Measurements from ENCODE around the gene NAT9.

Gene NAT9

GRCh38 chr17:74738051-74738996 is 37.8 kb downstream of the NAT9 start:
- no peaks in the 10 kb centered on the region for H3K27me3 ChIP-seq (ENCODE audit: control insufficient read depth, insufficient read depth, low read length)
- no peaks in the 10 kb centered on the region for H3K9me3 ChIP-seq (ENCODE audit: control insufficient read depth, insufficient read depth, low read length)
- DNase-seq (ENCODE audit: low read depth, low spot score): no peak
- H3K36me3 ChIP-seq (ENCODE audit: control insufficient read depth, insufficient read depth, low read length): no peaks in the 10 kb centered on the region
- H3K27ac ChIP-seq (ENCODE audit: low read length): no peak overlapping the region
- peak overlapping the region; percentile 59; the same call in 1 of the 2 replicates for H3K4me3 ChIP-seq (ENCODE audit: low read length)
- WGBS (ENCODE audit: insufficient coverage, insufficient read length): no CpG with 5 or more reads among the region's 16 CpGs
- 0 out of 2 replicates have a peak, but pooled peaks cover 3% of the 10 kb centered on the region for H3K4me1 ChIP-seq (ENCODE audit: control insufficient read depth, insufficient read depth, low read length)

DNA sequence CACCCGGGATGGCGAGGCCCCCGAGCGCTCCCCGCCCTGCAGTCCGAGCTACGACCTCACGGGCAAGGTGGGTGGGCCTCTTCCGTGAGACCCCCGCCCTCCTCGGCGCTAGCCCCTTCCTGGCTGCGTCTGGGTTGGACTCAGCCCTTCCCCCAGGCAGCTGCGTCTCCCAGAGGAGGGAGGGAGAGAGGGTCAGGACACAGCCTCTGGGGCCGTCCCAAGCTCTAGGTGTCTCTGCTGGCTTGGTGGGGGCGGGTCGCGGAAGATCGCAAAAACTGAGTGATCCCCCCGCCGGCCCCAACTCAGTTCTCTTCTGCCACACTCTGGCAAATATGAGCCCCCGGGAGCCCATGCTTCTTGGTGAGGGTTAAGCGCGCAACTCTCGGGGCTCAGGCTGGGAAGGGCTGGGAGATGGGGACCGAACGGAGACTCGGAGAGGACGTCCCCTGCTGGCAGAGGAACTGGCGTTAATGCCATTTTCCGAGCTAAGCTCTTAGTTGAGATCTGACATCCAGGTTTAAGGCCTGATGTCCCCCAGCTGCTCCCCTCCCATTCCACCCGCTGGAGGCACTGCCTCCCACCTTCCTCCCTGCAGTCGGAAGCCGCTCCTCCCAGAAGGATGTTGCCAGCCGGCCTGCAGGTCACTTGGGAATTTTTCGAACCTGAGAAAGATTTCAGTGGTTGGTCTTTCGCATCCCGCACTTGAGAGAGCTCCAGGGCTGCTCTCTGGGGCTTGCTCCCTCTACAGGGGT is 38.7 kb downstream of the NAT9 start:
- DNase-seq (ENCODE audit: low read depth, low spot score): no peak
- no peaks in the 10 kb centered on the region for H3K9me3 ChIP-seq (ENCODE audit: control insufficient read depth, insufficient read depth, low read length)
- WGBS (ENCODE audit: insufficient coverage, insufficient read length): no CpG with 5 or more reads among the region's 38 CpGs
- H3K27ac ChIP-seq (ENCODE audit: low read length): no peak overlapping the region
- no peaks in the 10 kb centered on the region for H3K36me3 ChIP-seq (ENCODE audit: control insufficient read depth, insufficient read depth, low read length)
- peak overlapping the region; percentile 59; the same call in 1 of the 2 replicates for H3K4me3 ChIP-seq (ENCODE audit: low read length)
- H3K4me1 ChIP-seq (ENCODE audit: control insufficient read depth, insufficient read depth, low read length): 0 out of 2 replicates have a peak, but pooled peaks cover 3% of the 10 kb centered on the region
- H3K27me3 ChIP-seq (ENCODE audit: control insufficient read depth, insufficient read depth, low read length): no peaks in the 10 kb centered on the region

DNA sequence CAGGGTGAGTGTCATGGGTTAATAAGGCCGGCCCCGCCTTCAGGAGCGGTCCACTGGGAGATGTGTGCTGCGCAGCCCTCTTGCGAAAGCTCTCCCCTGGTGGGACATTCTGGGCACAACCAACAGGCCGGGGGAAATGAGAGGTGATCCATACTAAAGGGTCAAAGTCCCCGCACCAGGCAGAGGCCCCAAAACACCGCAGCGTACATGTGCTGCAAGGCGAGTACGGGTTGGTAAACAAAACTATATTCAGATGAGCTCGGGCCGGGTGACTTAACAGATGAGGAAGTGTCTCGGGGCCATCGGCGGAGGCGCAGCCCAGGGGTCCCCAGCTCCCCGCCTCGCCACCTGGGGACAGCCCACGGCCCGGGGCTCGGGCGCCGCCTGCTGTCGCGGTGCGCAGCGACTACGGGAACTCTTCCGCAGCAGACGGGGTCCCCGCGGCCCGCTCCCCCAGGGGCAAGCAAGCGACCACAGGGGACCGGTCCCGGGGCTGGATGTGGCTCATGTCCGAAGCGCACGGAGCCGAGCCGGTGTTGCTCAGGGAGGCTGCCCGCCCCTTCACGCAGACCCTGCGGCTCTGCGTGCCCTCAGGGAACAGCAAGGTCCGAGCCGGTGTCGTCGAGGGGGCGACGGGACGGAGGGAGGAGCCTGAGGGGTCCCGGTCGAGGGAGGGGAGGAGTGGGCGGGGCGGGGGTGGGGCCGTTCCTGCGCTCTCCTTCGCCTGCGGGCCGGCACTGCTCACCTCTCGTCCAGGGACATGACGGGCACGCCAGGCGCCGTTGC is 39.4 kb downstream of the NAT9 start, which contains the start of gene RAB37:
RAB37 (plus strand) TSS at position 744 of the 786 bp plus-strand sequence; CDS start at position 761, 17 bp downstream.
- Histone ChIP-seq H3K27me3 (ENCODE audit: control insufficient read depth, insufficient read depth, low read length) (no peaks in the 10 kb centered on the region), H3K27ac (ENCODE audit: low read length) (no peak within 1 kb of the TSS), H3K4me3 (ENCODE audit: low read length) (peak within 1 kb of the TSS; percentile 59; the same call in 1 of the 2 replicates), H3K9me3 (ENCODE audit: control insufficient read depth, insufficient read depth, low read length) (no peaks in the 10 kb centered on the region), H3K4me1 (ENCODE audit: control insufficient read depth, insufficient read depth, low read length) (0 out of 2 replicates have a peak, but pooled peaks cover 1% of the 10 kb centered on the region), H3K36me3 (ENCODE audit: control insufficient read depth, insufficient read depth, low read length) (no peaks in the 10 kb centered on the region)
- no peak for DNase-seq (ENCODE audit: low read depth, low spot score)
- WGBS (ENCODE audit: insufficient coverage, insufficient read length): no CpG with 5 or more reads among the region's 67 CpGs

DNA sequence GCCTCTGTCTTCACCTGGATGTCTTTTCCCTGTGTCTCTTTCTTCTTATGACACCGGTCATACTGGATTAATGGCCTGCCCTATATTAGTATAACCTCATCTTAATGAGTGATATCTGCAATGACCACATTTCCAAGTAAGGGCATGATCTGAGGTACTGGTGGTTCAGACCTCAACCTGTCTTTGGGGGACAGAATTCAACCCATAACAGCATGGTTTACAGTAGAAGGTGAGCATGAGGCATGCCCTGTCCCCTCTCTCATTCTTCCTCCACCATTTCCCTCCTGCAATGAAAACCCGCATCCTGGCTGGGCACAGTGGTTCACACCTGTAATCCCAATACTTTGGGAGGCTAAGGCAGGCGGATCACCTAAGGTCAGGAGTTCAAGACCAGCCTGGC is 41.9 kb downstream of the NAT9 start:
- no CpG with 5 or more reads among the region's 3 CpGs for WGBS (ENCODE audit: insufficient coverage, insufficient read length)
- Histone ChIP-seq H3K27ac (ENCODE audit: low read length) (no peak overlapping the region), H3K4me1 (ENCODE audit: control insufficient read depth, insufficient read depth, low read length) (0 out of 2 replicates have a peak, but pooled peaks cover 1% of the 10 kb centered on the region), H3K27me3 (ENCODE audit: control insufficient read depth, insufficient read depth, low read length) (no peaks in the 10 kb centered on the region), H3K36me3 (ENCODE audit: control insufficient read depth, insufficient read depth, low read length) (no peaks in the 10 kb centered on the region), H3K9me3 (ENCODE audit: control insufficient read depth, insufficient read depth, low read length) (no peaks in the 10 kb centered on the region), H3K4me3 (ENCODE audit: low read length) (no peak overlapping the region)
- no peak for DNase-seq (ENCODE audit: low read depth, low spot score)

DNA sequence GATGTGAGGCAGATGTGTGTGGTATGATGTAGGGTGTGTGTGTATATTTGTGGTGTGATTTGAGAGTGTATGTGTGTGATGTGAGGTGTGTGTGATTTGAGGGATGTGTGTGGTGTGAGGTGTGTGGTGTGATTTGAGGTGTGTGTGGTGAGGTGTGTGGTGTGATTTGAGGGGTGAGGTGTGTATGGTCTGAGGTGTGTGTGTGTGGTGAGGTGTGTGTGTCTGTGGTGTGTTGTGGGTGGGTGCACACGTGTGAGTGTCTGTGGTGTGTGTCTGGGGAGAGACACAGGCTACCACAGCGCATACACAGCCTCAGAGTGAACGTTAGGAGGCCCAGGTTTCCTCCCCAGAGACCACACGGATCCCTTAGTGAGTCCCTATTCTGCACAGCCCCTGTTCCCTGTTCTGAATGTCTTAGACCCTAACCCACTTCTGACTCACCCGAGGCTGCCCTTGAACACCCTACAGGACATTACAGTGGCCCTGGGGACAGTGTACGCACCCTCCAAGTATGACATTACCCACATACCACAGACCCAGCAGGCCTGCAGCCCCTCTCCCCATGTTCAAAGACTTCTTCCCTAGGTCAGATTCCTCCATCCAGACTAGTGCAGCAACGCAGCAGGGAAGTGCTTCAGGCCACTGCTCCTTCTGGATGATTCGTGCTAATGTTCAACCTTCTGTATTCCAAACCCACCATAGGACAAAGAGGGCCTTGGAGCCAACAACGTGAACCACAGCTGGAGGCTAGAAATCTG is 42.6 kb downstream of the NAT9 start:
- Histone ChIP-seq H3K36me3 (ENCODE audit: control insufficient read depth, insufficient read depth, low read length) (no peaks in the 10 kb centered on the region), H3K27ac (ENCODE audit: low read length) (no peak overlapping the region), H3K4me1 (ENCODE audit: control insufficient read depth, insufficient read depth, low read length) (0 out of 2 replicates have a peak, but pooled peaks cover 1% of the 10 kb centered on the region), H3K9me3 (ENCODE audit: control insufficient read depth, insufficient read depth, low read length) (no peaks in the 10 kb centered on the region), H3K27me3 (ENCODE audit: control insufficient read depth, insufficient read depth, low read length) (no peaks in the 10 kb centered on the region), H3K4me3 (ENCODE audit: low read length) (no peak overlapping the region)
- no peak for DNase-seq (ENCODE audit: low read depth, low spot score)
- WGBS (ENCODE audit: insufficient coverage, insufficient read length): no CpG with 5 or more reads among the region's 9 CpGs

- no peak for DNase-seq (ENCODE audit: low read depth, low spot score)
- no peaks in the 10 kb centered on the region for H3K4me1 ChIP-seq (ENCODE audit: control insufficient read depth, insufficient read depth, low read length)
- H3K36me3 ChIP-seq (ENCODE audit: control insufficient read depth, insufficient read depth, low read length): no peaks in the 10 kb centered on the region
- no peaks in the 10 kb centered on the region for H3K9me3 ChIP-seq (ENCODE audit: control insufficient read depth, insufficient read depth, low read length)
- no peak overlapping the region for H3K27ac ChIP-seq (ENCODE audit: low read length)
- H3K27me3 ChIP-seq (ENCODE audit: control insufficient read depth, insufficient read depth, low read length): no peaks in the 10 kb centered on the region
- H3K4me3 ChIP-seq (ENCODE audit: low read length): no peak overlapping the region
- 100% methylated on average over 4 of the region's 12 CpGs for WGBS (ENCODE audit: insufficient coverage, insufficient read length)
Measured at GRCh38 chr17:74732042-74732867, 43.9 kb downstream of the NAT9 start.

- DNase-seq (ENCODE audit: low read depth, low spot score): no peak
- no peak overlapping the region for H3K27ac ChIP-seq (ENCODE audit: low read length)
Measured at GRCh38 chr17:74731347-74731605, 44.9 kb downstream of the NAT9 start.

DNA sequence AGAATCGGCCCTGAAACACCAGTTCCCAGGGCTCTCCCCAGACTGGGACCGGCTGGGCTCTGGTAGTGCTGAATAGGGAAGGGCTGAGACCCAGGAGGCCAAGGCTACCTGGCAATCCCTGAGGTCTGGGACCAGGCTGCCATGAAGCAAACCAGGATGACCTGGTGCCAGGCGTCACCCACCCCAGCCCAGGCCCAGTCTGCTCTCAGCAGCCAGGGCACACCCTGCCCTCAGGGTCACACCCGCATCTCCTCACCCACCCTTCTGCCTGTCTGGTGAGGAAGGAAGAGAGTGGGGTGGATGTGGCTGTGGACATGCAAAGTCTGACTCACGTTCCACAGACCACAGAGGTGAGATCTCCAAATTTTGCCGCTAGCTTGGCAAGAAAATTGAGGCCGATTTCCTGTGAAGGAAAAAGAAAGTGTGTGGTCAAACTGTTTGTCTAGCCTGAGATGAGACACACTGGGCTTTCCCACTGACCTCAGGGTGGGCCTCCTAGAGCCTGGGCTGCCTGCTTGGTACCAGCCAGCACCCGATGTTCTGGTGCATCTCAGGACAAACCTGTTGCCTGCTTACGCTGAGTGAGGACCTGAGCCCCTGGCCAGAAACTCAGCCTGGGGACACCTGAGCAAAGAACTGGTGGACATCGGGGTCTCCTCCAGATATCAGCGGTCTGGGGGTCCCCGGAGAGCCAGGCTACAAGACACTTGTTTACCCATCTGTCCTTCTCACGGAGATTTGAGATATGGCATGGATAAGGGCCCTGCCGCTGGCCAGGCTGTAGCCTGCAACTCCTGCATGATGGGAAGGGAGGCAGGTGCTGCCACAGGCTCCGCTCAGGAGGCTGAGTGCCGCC is 45.4 kb downstream of the NAT9 start:
- Histone ChIP-seq H3K4me1 (ENCODE audit: control insufficient read depth, insufficient read depth, low read length) (no peaks in the 10 kb centered on the region), H3K4me3 (ENCODE audit: low read length) (no peak overlapping the region), H3K27me3 (ENCODE audit: control insufficient read depth, insufficient read depth, low read length) (no peaks in the 10 kb centered on the region), H3K9me3 (ENCODE audit: control insufficient read depth, insufficient read depth, low read length) (no peaks in the 10 kb centered on the region), H3K27ac (ENCODE audit: low read length) (no peak overlapping the region), H3K36me3 (ENCODE audit: control insufficient read depth, insufficient read depth, low read length) (no peaks in the 10 kb centered on the region)
- WGBS (ENCODE audit: insufficient coverage, insufficient read length): no CpG with 5 or more reads among the region's 16 CpGs
- DNase-seq (ENCODE audit: low read depth, low spot score): no peak

More at GRCh38 chr17:74731347-74731605, 44.9 kb downstream of the NAT9 start:
- no CpG with 5 or more reads among the region's 4 CpGs for WGBS (ENCODE audit: insufficient coverage, insufficient read length)
- no peaks in the 10 kb centered on the region for H3K27me3 ChIP-seq (ENCODE audit: control insufficient read depth, insufficient read depth, low read length)
- no peaks in the 10 kb centered on the region for H3K4me1 ChIP-seq (ENCODE audit: control insufficient read depth, insufficient read depth, low read length)
- H3K36me3 ChIP-seq (ENCODE audit: control insufficient read depth, insufficient read depth, low read length): no peaks in the 10 kb centered on the region
- no peaks in the 10 kb centered on the region for H3K9me3 ChIP-seq (ENCODE audit: control insufficient read depth, insufficient read depth, low read length)
- no peak overlapping the region for H3K4me3 ChIP-seq (ENCODE audit: low read length)

All from iPS DF 6.9 (cell line).